ENCODE results near the gene SPEG. TPM values are rescaled to one million over a fixed set of nuclear protein-coding genes. Genes with fewer than 3 reads are reported as not detected.
A peak's percentile ranks its signal among the peaks of the same experiment; 100 is the strongest.

SPEG gene
- total and polyA plus RNA-seq, 2 of the 8 experiments (the other 6 are each of a cell fraction or from before 2014, with no cell fraction given), result 19.9 to 32.0 TPM

- no peak overlapping the region for H3K14ac ChIP-seq (ENCODE audit: insufficient read length)
- no peaks in the 10 kb centered on the region for H3K79me2 ChIP-seq (ENCODE audit: control insufficient read depth in 1 of 2, insufficient read depth in 2 of 2, low read length in 2 of 2)
- no peak overlapping the region for H2BK120ac ChIP-seq (replicated peaks; ENCODE audit: low read depth, low read length)
- H3K27ac ChIP-seq (ENCODE audit: low read depth, low read length), result no peak overlapping the region
- H2BK20ac ChIP-seq (ENCODE audit: low read length), result no peak overlapping the region
- ChIA-PET POLR2A (ENCODE audit: partially characterized antibody) (interaction anchor here (1.1 to 2.0 kb wide), 7 partner anchors 8 to 143 kb away, joined by 3 to 6 read pairs (median 4); partner anchors contain the start of genes GLB1L and STK16), CTCF (ENCODE audit: partially characterized antibody) (interaction anchor here (0.6 to 8.0 kb wide), 10 partner anchors 15 to 228 kb away, joined by 3 to 142 read pairs (median 7); a partner anchor contains a TSS)
- peaks cover 2% of the 10 kb centered on the region for H3K79me1 ChIP-seq (ENCODE audit: low read depth, low read length)
- DNase-seq (ENCODE audit: low read depth in 1 of 2, low spot score in 2 of 2) (no peak), FAIRE-seq (no peak)
- no peak overlapping the region for H3K23ac ChIP-seq (ENCODE audit: insufficient read length)
- no peak overlapping the region; the same call in 1 of the 2 replicates for H3K18ac ChIP-seq (ENCODE audit: extremely low read depth, low read length)
- H2BK5ac ChIP-seq (ENCODE audit: low read depth, low read length), result no peak overlapping the region
- peak overlapping the region; percentile 27; the same call in 1 of the 2 replicates for H2AFZ ChIP-seq (ENCODE audit: low read length)
- H3K23me2 ChIP-seq (ENCODE audit: low read depth, low read length), result peaks cover 3% of the 10 kb centered on the region
- no peak overlapping the region for H2BK15ac ChIP-seq (ENCODE audit: low read length)
- H3K9ac ChIP-seq (replicated peaks in 1 of 4; ENCODE audit: extremely low read depth in 1 of 4, low read depth in 3 of 4, low read length in 3 of 4), result peak overlapping the region in 3 of 4 experiments; percentile 41 to 85 (median 77); a peak in 6 of 7 replicates
- H3K4me3 ChIP-seq (ENCODE audit: extremely low read depth in 1 of 4, insufficient read depth in 2 of 4, low read depth in 3 of 4, low read length in 4 of 4), result peak overlapping the region; percentile 82 to 99 (median 84)
- no peaks in the 10 kb centered on the region for H3K9me3 ChIP-seq (ENCODE audit: insufficient read depth in 2 of 2, low read depth in 1 of 2, low read length in 1 of 2)
- H4K20me1 ChIP-seq (replicated peaks in 1 of 2; ENCODE audit: control insufficient read depth in 1 of 2, insufficient read depth in 2 of 2, low read length in 2 of 2), result peaks cover 0 to 3% of the 10 kb centered on the region in 2 experiments
- H4K91ac ChIP-seq (replicated peaks; ENCODE audit: insufficient read length, low read length), result no peak overlapping the region
- no peak overlapping the region for H2AK5ac ChIP-seq (ENCODE audit: low read depth, low read length)
- H4K8ac ChIP-seq (ENCODE audit: extremely low read depth, insufficient read depth, low read length), result no peak overlapping the region; the same call in 1 of the 2 replicates
- peaks cover 11 to 19% (median 13%) of the 10 kb centered on the region in 4 experiments; a peak in 7 of 8 replicates for H3K36me3 ChIP-seq (ENCODE audit: control insufficient read depth in 2 of 4, insufficient read depth in 4 of 4, low read length in 3 of 4)
- TF ChIP-seq KDM4A (IDR thresholded peaks at IDR 0.05; ENCODE audit: low read depth, low read length, severe bottlenecking) (peak; percentile 49), RNF2 (IDR thresholded peaks at IDR 0.05; ENCODE audit: borderline replicate concordance, low read depth, low read length, missing control alignments, poor library complexity, severe bottlenecking) (no peak)
- H2BK12ac ChIP-seq (ENCODE audit: low read depth, low read length), result no peak overlapping the region
- H3K4ac ChIP-seq (replicated peaks; ENCODE audit: insufficient read length, low read depth, low read length), result no peak overlapping the region
- no peak overlapping the region for H3K56ac ChIP-seq (replicated peaks; ENCODE audit: insufficient read length, low read depth, low read length)
- no peaks in the 10 kb centered on the region; a peak in 1 of 7 replicates for H3K27me3 ChIP-seq (replicated peaks in 1 of 4; ENCODE audit: control insufficient read depth in 3 of 4, extremely low read depth in 1 of 4, insufficient read depth in 3 of 4, low read length in 3 of 4)
- WGBS, 2 experiments (ENCODE audit: extremely low coverage in 1 of 2, insufficient coverage in 1 of 2, insufficient read length in 1 of 2, insufficient replicate concordance in 2 of 2, low coverage in 1 of 2, low lambda C conversion rate in 2 of 2, missing lambda C conversion rate in 1 of 2), result 71% methylated on average over 13 of the region's 19 CpGs; no CpG with 5 or more reads in 1 of the 2 experiments
- peaks cover 0 to 14% (median 4%) of the 10 kb centered on the region in 4 experiments; a peak in 5 of 7 replicates for H3K4me1 ChIP-seq (replicated peaks in 1 of 4; ENCODE audit: control insufficient read depth in 3 of 4, insufficient read depth in 4 of 4, low read length in 3 of 4)
- no peak overlapping the region for H4K5ac ChIP-seq (ENCODE audit: insufficient read length, low read depth, low read length)
- H3K4me2 ChIP-seq (ENCODE audit: insufficient read depth in 1 of 2, low read depth in 2 of 2, low read length in 2 of 2), result peak overlapping the region; percentile 84 to 86
These were observed 47.9 kb upstream of the SPEG start for GRCh38 chr2:219386532-219387280.
